ENCODE measurements around the gene SPINDOC. TPM values are rescaled to one million over a fixed set of nuclear protein-coding genes. Genes with fewer than 3 reads are reported as not detected.

Gene SPINDOC
- polyA plus RNA-seq, 1 of the 3 experiments (the other 2 are of a cell fraction): 45.0 TPM

- no peak overlapping the region for H3K9ac ChIP-seq
- no peak for TF ChIP-seq MEF2A (IDR thresholded peaks at IDR 0.05; ENCODE audit: borderline replicate concordance, low read depth)
- TF ChIP-seq PBX3 (IDR thresholded peaks at IDR 0.05): no peak
- no peak for TF ChIP-seq YY1 (IDR thresholded peaks at IDR 0.05; ENCODE audit: low read depth)
- TF ChIP-seq FOXM1 (IDR thresholded peaks at IDR 0.05; ENCODE audit: low read depth): no peak
- TF ChIP-seq GATA2 (CRISPR knock-in tag; IDR thresholded peaks at IDR 0.05): no peak
- TF ChIP-seq FOXJ3 (CRISPR knock-in tag; IDR thresholded peaks at IDR 0.05): no peak
- no peak for TF ChIP-seq RFX5 (IDR thresholded peaks at IDR 0.05; ENCODE audit: low read length)
- TF ChIP-seq EZH2phosphoT487 (IDR thresholded peaks at IDR 0.05; ENCODE audit: borderline replicate concordance, low read depth): no peak
- TF ChIP-seq EP300 (IDR thresholded peaks at IDR 0.05; ENCODE audit: borderline replicate concordance in 1 of 2, low read depth in 1 of 2, low read length in 1 of 2): no peak
- TF ChIP-seq SIN3A (IDR thresholded peaks at IDR 0.05; ENCODE audit: borderline replicate concordance, low read depth, low read length): no peak
- TF ChIP-seq RAD21 (IDR thresholded peaks at IDR 0.05; ENCODE audit: low read length): no peak
- H3K27ac ChIP-seq (ENCODE audit: low read depth in 2 of 2, low read length in 1 of 2): no peak overlapping the region
- DNase-seq: no peak
- H3K9me3 ChIP-seq: no peaks in the 10 kb centered on the region
- H3K4me2 ChIP-seq: no peak overlapping the region
- H3K36me3 ChIP-seq (replicated peaks in 1 of 2; ENCODE audit: control insufficient read depth in 1 of 2, insufficient read depth in 2 of 2, low read length in 1 of 2): no peaks in the 10 kb centered on the region
- no peak overlapping the region for H3K4me3 ChIP-seq (ENCODE audit: low read depth in 2 of 2, low read length in 1 of 2)
- no peaks in the 10 kb centered on the region for H3K9me2 ChIP-seq
- H2AFZ ChIP-seq (ENCODE audit: low read depth): no peak overlapping the region
- no peaks in the 10 kb centered on the region for H4K20me1 ChIP-seq (ENCODE audit: insufficient read depth)
- no peaks in the 10 kb centered on the region for H3K27me3 ChIP-seq (ENCODE audit: insufficient read depth)
- H3K79me2 ChIP-seq (ENCODE audit: insufficient read depth): no peaks in the 10 kb centered on the region
- CTCF ChIA-PET: interaction anchor here (0.6 kb wide), 1 partner anchor 23 kb away, joined by 3 read pairs; no protein-coding TSS in a partner anchor
- no peaks in the 10 kb centered on the region; a peak in 1 of 4 replicates for H3K4me1 ChIP-seq (ENCODE audit: control insufficient read depth in 1 of 2, insufficient read depth in 2 of 2, low read depth in 1 of 2, low read length in 1 of 2)
- peaks cover 4% of the 10 kb centered on the region for H3F3A ChIP-seq (replicated peaks; ENCODE audit: insufficient read depth)
- POLR2A ChIA-PET: interaction anchor here (0.6 kb wide), 1 partner anchor 269 kb away, joined by 4 read pairs; no protein-coding TSS in a partner anchor
- 76% methylated on average over 1 of the region's 1 CpG for WGBS (ENCODE audit: low lambda C conversion rate)
Measured at GRCh38 chr11:63785823-63786222, 27.4 kb upstream of the SPINDOC start.

GRCh38 chr11:63791495-63792167, 21.6 kb upstream of the SPINDOC start:
- Histone ChIP-seq H2AFZ (ENCODE audit: low read depth) (no peak overlapping the region), H3K9ac (no peak overlapping the region), H4K20me1 (ENCODE audit: insufficient read depth) (no peaks in the 10 kb centered on the region), H3K27ac (ENCODE audit: low read depth in 2 of 2, low read length in 1 of 2) (no peak overlapping the region), H3K4me3 (ENCODE audit: low read depth in 2 of 2, low read length in 1 of 2) (no peak overlapping the region), H3K9me2 (no peaks in the 10 kb centered on the region), H3K4me2 (no peak overlapping the region), H3K36me3 (replicated peaks in 1 of 2; ENCODE audit: control insufficient read depth in 1 of 2, insufficient read depth in 2 of 2, low read length in 1 of 2) (peaks cover 0 to 4% of the 10 kb centered on the region in 2 experiments), H3K4me1 (ENCODE audit: control insufficient read depth in 1 of 2, insufficient read depth in 2 of 2, low read depth in 1 of 2, low read length in 1 of 2) (no peaks in the 10 kb centered on the region), H3F3A (replicated peaks; ENCODE audit: insufficient read depth) (no peaks in the 10 kb centered on the region), H3K9me3 (no peaks in the 10 kb centered on the region), H3K27me3 (ENCODE audit: insufficient read depth) (no peaks in the 10 kb centered on the region), H3K79me2 (ENCODE audit: insufficient read depth) (no peaks in the 10 kb centered on the region)
- no peak for DNase-seq
- ChIA-PET POLR2A (no interaction called here), CTCF (no interaction called here)
- WGBS (ENCODE audit: low lambda C conversion rate): 79% methylated on average over 6 of the region's 6 CpGs
- no peak for TF ChIP-seq USF2 (IDR thresholded peaks at IDR 0.05; ENCODE audit: borderline replicate concordance, low read depth, low read length)
